PC-9 (cell line): ENCODE measurements around the gene RASSF10.

Experiments used
- EZH2 ChIP-seq: fragments of 200-600 bp; sonication (generic); IDR thresholded peaks from 2 replicates; pipeline ENCODE4 v1.8.0; 2017; ENCODE audit warnings: antibody characterized with exemption, low read depth
- TF ChIP-seq, protein P1 (sequence below): fragments of 200-600 bp; sonication (generic); conservative IDR thresholded peaks from 2 replicates; pipeline ENCODE4 v1.6.1; 2017; ENCODE audit warnings: mixed run types, antibody characterized with exemption, mild to moderate bottlenecking, moderate library complexity

DNA sequence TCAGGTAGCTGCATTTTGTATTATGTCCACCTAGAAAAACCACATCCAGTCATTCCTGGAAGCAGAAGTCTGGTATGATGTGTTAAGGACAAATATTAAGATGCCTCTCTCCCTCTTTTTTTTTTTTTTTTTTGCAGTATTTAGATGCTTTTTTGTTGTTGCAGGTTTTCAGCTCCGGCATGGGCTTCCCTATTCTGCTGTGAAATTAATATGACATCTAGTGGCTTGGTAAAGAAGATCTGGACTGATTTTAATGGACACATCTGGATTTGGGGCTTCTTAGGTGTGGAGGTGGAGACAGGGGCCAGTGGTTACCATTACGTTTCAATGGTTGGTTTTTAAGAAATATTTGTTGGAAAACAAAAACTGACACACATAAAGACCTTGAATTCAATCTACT is 47.5 kb upstream of the RASSF10 start:
- TF ChIP-seq, protein P1, sequence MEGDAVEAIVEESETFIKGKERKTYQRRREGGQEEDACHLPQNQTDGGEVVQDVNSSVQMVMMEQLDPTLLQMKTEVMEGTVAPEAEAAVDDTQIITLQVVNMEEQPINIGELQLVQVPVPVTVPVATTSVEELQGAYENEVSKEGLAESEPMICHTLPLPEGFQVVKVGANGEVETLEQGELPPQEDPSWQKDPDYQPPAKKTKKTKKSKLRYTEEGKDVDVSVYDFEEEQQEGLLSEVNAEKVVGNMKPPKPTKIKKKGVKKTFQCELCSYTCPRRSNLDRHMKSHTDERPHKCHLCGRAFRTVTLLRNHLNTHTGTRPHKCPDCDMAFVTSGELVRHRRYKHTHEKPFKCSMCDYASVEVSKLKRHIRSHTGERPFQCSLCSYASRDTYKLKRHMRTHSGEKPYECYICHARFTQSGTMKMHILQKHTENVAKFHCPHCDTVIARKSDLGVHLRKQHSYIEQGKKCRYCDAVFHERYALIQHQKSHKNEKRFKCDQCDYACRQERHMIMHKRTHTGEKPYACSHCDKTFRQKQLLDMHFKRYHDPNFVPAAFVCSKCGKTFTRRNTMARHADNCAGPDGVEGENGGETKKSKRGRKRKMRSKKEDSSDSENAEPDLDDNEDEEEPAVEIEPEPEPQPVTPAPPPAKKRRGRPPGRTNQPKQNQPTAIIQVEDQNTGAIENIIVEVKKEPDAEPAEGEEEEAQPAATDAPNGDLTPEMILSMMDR: no peak
- TF ChIP-seq EZH2: no peak
